NK-92 (cell line): ENCODE measurements around the gene OLFML2A.
"Not testable (repeated sequence)": the region's sequence is repeated elsewhere in the genome, so short reads cannot be mapped to it uniquely, and the experiment has no call there.

ENCODE experiments used
- DNase-seq: peaks from one replicate; lab custom pipeline; 2025; ENCODE audit not compliant: unreplicated experiment; lab: John Stamatoyannopoulos, UW

OLFML2A gene

GRCh38 chr9:124776954-124777648 is at the start of gene OLFML2A:
OLFML2A (plus strand) TSS chr9:124777133; CDS start chr9:124777271, 138 bp downstream.
- no peak for DNase-seq

GRCh38 chr9:124730772-124731171 is 46.2 kb upstream of the OLFML2A start:
- no peak for DNase-seq

GRCh38 chr9:124733964-124734740 is 42.8 kb upstream of the OLFML2A start:
- no peak for DNase-seq

DNA sequence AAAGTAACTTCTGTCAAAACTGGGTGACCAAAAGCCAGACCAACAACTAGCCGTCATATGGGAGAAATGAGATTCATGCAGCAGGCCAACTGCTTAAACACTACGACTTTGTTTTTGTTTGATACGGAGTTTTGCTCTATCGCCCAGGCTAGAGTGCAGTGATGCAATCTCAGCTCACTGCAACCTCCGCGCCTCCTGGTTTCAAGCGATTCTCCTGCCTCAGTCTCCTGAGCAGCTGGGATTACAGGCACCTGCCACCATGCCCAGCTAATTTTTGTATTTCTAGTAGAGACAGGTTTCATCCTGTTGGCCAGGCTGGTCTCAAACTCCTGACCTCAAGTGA is 42.2 kb upstream of the OLFML2A start:
- not testable (repeated sequence) for DNase-seq

- DNase-seq = no peak
Observed at GRCh38 chr9:124735121-124735520, 41.8 kb upstream of the OLFML2A start.

DNA sequence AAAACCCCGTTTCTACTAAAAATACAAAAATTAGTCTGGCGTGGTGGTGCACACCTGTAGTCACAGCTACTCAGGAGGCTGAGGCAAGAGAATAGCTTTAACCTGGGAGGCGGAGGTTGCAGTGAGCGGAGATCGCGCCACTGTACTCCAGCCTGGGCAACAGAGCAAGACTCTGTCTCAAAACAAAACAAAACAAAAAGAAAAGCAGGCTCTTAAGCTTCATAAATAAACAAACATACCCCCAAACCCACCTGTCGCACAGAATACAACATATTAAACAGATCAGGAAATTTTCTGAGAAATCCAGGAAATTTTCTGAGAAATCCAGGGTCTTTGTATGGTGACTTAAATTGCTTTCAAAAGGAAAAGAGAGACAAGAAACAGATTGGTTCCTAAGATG is 38.9 kb upstream of the OLFML2A start:
- not testable (repeated sequence) for DNase-seq

DNA sequence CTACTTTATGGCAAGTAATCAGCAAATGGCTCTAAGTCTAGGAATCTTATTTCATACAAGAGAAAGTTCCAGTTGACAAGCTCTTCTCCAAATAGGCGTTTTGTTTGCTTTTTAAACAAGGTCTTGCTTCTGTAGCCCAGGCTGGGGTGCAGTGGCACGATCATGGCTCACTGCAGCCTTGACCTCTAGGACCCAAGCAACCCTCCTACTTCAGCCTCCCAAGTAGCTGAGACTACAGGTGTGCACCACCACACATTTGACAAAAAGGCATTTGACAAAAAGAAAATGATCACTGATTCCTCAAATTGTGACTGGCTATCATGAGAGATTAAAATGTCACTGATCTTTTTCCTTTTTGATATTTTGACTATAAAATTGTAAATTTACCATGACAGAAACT is 37.6 kb upstream of the OLFML2A start:
- no peak for DNase-seq

GRCh38 chr9:124741149-124741548 is 35.8 kb upstream of the OLFML2A start:
- DNase-seq = no peak

DNA sequence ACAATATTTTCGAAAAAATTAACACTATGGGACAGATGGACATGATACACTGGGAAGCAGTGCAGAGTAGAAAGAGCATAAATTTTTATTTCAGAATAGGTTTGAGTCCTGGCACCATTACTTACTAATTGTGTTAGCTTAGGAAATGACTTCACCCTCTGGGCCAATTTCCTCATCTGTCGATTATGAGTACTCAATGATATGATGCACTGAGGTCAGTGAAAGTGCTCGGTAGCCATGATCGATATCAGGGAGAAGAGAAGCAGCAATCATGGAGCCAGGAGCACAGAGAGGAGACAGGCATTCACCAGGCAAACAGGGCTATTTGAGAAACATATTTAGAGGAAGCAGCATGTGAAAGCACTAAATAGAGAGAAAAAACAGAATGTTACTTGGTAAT is 35.3 kb upstream of the OLFML2A start:
- DNase-seq = no peak

DNA sequence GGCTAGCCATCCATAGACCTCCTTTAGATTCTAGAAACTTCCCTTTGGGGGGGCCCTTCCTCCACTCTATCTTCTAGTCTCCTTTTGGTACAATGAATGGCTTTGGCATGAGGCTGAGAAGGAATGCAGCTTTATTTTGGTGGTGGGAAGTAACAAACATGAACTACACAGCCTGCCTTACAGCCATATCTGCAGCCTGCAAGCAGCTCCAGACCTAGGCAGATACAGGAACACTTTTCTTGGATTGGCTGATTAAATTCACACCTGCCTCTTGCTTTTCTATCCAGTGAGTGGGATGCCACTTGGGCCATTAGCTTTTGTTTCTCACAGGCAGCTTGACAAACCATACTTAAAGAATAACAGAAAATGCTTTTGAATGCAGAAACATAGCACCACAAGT is 34.0 kb upstream of the OLFML2A start:
- no peak for DNase-seq

- DNase-seq = no peak
Observed at GRCh38 chr9:124743686-124744348, 33.1 kb upstream of the OLFML2A start.

DNA sequence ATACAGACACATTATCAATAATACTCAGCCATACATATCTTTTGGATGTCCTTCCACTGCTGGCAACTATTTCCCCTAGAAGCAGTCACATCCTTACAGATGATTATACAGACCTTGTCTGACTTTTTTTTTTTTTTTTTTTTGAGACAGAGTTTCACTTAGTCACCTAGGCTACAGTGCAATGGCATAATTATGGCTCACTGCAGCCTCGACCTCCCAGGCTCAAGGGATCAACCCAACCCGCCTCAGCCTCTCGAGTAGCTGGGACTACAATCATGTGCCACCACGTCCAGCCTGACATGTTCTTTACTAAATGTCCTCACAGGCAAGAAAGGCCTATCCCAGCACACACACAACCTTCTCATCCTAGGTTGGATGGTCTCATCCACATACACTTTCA is 29.9 kb upstream of the OLFML2A start:
- DNase-seq = no peak

- no peak for DNase-seq
Observed at GRCh38 chr9:124749284-124749683, 27.6 kb upstream of the OLFML2A start.

DNA sequence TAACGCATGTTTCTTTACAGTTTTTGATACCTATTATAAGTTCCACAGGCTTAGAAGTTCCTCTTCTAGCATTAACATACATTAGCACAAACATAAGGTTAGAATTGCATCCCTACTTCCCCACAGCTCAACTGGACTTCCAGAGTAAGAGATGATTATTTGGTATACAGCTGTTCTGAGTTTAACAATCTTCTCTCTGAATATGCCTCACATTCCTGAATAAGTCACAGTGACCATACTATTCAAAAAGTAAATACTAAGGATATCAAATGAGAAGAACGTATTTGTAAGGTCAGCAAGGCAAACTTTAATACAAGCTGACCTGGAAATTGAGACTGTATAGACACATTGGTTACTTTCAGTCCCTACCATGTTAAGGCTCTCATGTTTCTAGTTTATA is 27.2 kb upstream of the OLFML2A start:
- no peak for DNase-seq

GRCh38 chr9:124752967-124753366 is 24.0 kb upstream of the OLFML2A start:
- DNase-seq = no peak

GRCh38 chr9:124754289-124754688 is 22.6 kb upstream of the OLFML2A start:
- no peak for DNase-seq

- no peak for DNase-seq
Observed at GRCh38 chr9:124755061-124755460, 21.9 kb upstream of the OLFML2A start.

- DNase-seq = no peak
Observed at GRCh38 chr9:124756011-124756410, 20.9 kb upstream of the OLFML2A start.

GRCh38 chr9:124757616-124758015 is 19.3 kb upstream of the OLFML2A start:
- DNase-seq = no peak

DNA sequence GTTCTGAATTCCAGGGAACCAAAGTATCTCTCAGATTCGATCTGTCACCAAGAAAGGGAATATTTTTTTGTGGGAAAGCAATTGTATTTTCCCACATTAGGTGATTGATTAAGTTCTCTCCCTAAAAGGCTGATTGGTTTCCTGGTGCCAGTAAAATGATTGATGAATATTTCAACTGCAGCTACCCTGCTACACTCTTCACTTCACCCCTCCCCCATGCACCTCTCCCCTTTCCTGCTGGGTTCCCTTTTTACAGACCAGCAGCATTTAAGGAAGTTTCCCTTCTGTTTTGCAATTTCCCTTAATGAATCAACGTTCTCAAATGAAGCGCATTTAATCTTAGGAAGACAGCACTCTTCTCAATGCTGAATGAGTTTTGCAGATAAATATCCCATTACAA is 18.9 kb upstream of the OLFML2A start:
- no peak for DNase-seq

DNA sequence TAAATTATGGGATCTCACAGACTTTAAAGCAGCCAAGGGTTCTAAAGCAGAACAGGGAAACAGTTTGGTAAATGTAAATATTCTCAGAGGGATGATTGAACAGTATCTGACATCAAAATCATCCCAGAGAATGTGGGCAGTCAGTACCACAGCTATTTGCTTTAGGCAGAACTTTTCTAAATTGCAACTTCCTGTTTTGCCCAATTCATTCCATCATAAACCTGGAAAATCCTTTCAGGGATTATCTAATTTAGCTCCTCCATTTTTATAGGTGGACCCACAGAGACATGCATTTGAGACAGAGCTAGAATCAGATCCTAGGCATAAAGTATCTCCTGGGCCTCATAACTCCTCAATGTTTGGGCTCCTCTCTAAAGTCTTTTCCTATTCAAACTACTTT is 18.2 kb upstream of the OLFML2A start:
- DNase-seq = no peak

- no peak for DNase-seq
Observed at GRCh38 chr9:124759327-124759726, 17.6 kb upstream of the OLFML2A start.
